HepG2 (cell line): Measurements from ENCODE around the gene SEMG1. TPM values are rescaled to one million over a fixed set of nuclear protein-coding genes. Genes with fewer than 3 reads are reported as not detected.

Experiments
- ATAC-seq: fragments of 200-7000 bp; cut with Tn5 transposase; 3 replicates; pipeline ENCODE4 v1.9.1; 2020; ENCODE audit warnings: mild to moderate bottlenecking, moderate library complexity
- BruUV-seq: library from RNA; stranded (reverse); fragments of 400-500 nt; replicated peaks from 2 replicates; lab custom pipeline; 2021; lab: Mats Ljungman, UMichigan
- CTCF ChIA-PET: fragments of 300-600 bp; formaldehyde crosslinking; extraction: SDS; loops from one replicate; lab custom pipeline; 2021; ENCODE audit warnings: low total read pairs, inconsistent platforms, low intra/inter-chr PET ratio; lab: Yijun Ruan, JAX
- POLR2A ChIA-PET: fragments of 350-600 bp; sonication (Branson Sonifier 250); formaldehyde crosslinking; loops from one replicate; lab custom pipeline; 2020; ENCODE audit warnings: antibody characterized with exemption, inconsistent platforms; lab: Yijun Ruan, JAX
- DNase-seq: peaks from one replicate; pipeline ENCODE4 v3.0.0-alpha.2; 2015; ENCODE audit warnings: low spot score
- FAIRE-seq: peaks from 3 replicates; lab custom pipeline; 2011; peaks lifted over from hg19 to GRCh38; lab: Jason Lieb, UNC
- H2AFZ ChIP-seq: one replicate; pipeline ENCODE4 v1.6.1; 2011; ENCODE audit warnings: low read length, inconsistent platforms
- H3K27ac ChIP-seq: fragments of 300-600 bp; 3 replicates; pipeline ENCODE4 v1.8.0; 2011; ENCODE audit warnings: mixed run types, mild to moderate bottlenecking, mixed read lengths, low read length, inconsistent platforms; ENCODE audit not compliant: insufficient read depth; ENCODE audit errors: extremely low read length
- H3K27me3 ChIP-seq, 2 experiments: fragments of 200-600 bp in 1 of 2; 2 replicates in 1 of 2; 3 replicates in 1 of 2; pipeline versions ENCODE4 v1.6.0 to v1.8.0; 2011; ENCODE audit warnings: low read length in 2 of 2, mild to moderate bottlenecking in 2 of 2, moderate library complexity in 2 of 2, inconsistent platforms in 1 of 2; ENCODE audit not compliant: insufficient read depth in 2 of 2, control insufficient read depth in 1 of 2
- H3K36me3 ChIP-seq, 2 experiments: fragments of 200-600 bp in 1 of 2; replicated peaks in 1 of 2; 2 replicates in 1 of 2; 3 replicates in 1 of 2; pipeline versions ENCODE4 v1.5.1 to v1.8.0; 2011; ENCODE audit warnings: low read length in 2 of 2, inconsistent platforms in 1 of 2; ENCODE audit not compliant: insufficient read depth in 2 of 2, control insufficient read depth in 1 of 2
- H3K4me1 ChIP-seq: 2 replicates; pipeline ENCODE4 v1.5.1; 2012; ENCODE audit warnings: low read length, inconsistent platforms; ENCODE audit not compliant: insufficient read depth
- H3K4me2 ChIP-seq: 2 replicates; pipeline ENCODE4 v1.6.0; 2011; ENCODE audit warnings: low read depth, low read length, inconsistent platforms
- H3K4me3 ChIP-seq, 3 experiments: fragments of 200-600 bp in 1 of 3; sonication (generic), shearing (Covaris generic) in 1 of 3; replicated peaks in 1 of 3; 2 replicates each; pipeline ENCODE4 v1.5.1; 2011 to 2016; ENCODE audit warnings: low read length in 3 of 3, inconsistent platforms in 2 of 3, low read depth in 2 of 3, mild to moderate bottlenecking in 2 of 3, control low read depth in 1 of 3, mixed read lengths in 1 of 3; ENCODE audit not compliant: insufficient read depth in 1 of 3
- H3K79me2 ChIP-seq: one replicate; pipeline ENCODE4 v1.6.1; 2011; ENCODE audit warnings: low read length, inconsistent platforms; ENCODE audit not compliant: insufficient read depth
- H3K9ac ChIP-seq: 2 replicates; pipeline ENCODE4 v1.6.0; 2011; ENCODE audit warnings: mild to moderate bottlenecking, low read depth, low read length, inconsistent platforms; ENCODE audit not compliant: insufficient read depth
- H3K9me3 ChIP-seq: 2 replicates; pipeline ENCODE4 v1.5.1; 2012; ENCODE audit warnings: mild to moderate bottlenecking, low read length
- H4K20me1 ChIP-seq: 2 replicates; pipeline ENCODE4 v1.6.0; 2011; ENCODE audit warnings: inconsistent platforms, mild to moderate bottlenecking, low read length, moderate library complexity; ENCODE audit not compliant: insufficient read depth
- GABPB1 ChIP-seq: IDR thresholded peaks from 2 replicates; pipeline ENCODE4 v1.6.1; 2016; ENCODE audit warnings: mild to moderate bottlenecking, missing genetic modification reagents, moderate library complexity, missing compliant biosample characterization
- NR2F6 ChIP-seq, 2 experiments: IDR thresholded peaks; 2 replicates each; pipeline ENCODE4 v1.6.1; 2016; ENCODE audit warnings: antibody characterized with exemption in 1 of 2, mild to moderate bottlenecking in 1 of 2
- U2AF1 ChIP-seq: fragments of 200-400 bp; formaldehyde crosslinking; optimal IDR thresholded peaks from 2 replicates; pipeline ENCODE3; 2017; ENCODE audit warnings: mild to moderate bottlenecking, low read depth, low read length
- WGBS: methylation state at CpG from one replicate; pipeline ENCODE4 v1.1.6; 2017; ENCODE audit warnings: low lambda C conversion rate; 5-methylcytosine and 5-hydroxymethylcytosine counted together
- in situ Hi-C: cut with HindIII; loops from 2 replicates; pipeline ENCODE4 v1.10.0; 2017; ENCODE audit warnings: low pct_unique_long_range_greater_than_20kb; ENCODE audit not compliant: extremely low pct_ligation_motif_present
- intact Hi-C: fragments of 100-400 bp; cut with micrococcal nuclease; formaldehyde crosslinking; loops from one replicate; pipeline ENCODE4 v1.10.0; 2022; ENCODE audit not compliant: unreplicated experiment
- polyA plus RNA-seq, 8 experiments: library from polyadenylated mRNA; depleted of rRNA in 3 of 8; stranded (reverse) in 7 of 8; unstranded in 1 of 8; fragments of >200 nt; fragmentation: Illumina TruSeq in 4 of 8; extraction: Trizol in 4 of 8; gene quantifications; 2 replicates each; pipeline versions ENCODE4 v1.2.1 to v1.2.3, GENCODE V29; 2011 to 2016; ENCODE audit warnings: low read depth in 4 of 8, missing spikeins in 1 of 8, mixed read lengths in 1 of 8; ENCODE audit not compliant: insufficient read depth in 1 of 8
- total RNA-seq, 5 experiments: library from RNA; depleted of rRNA; stranded (reverse); fragments of >200 nt; fragmentation: Illumina TruSeq; extraction: Trizol; gene quantifications; 2 replicates each; pipeline ENCODE4 v1.2.3, GENCODE V29; 2016; ENCODE audit warnings: low read depth in 1 of 5
- TF ChIP-seq, protein P1 (sequence below), 2 experiments: IDR thresholded peaks; 2 replicates each; pipeline ENCODE4 v1.6.1; 2011 to 2012; ENCODE audit warnings: low read length in 2 of 2, borderline replicate concordance in 1 of 2, low read depth in 1 of 2, mild to moderate bottlenecking in 1 of 2, moderate library complexity in 1 of 2
- TF ChIP-seq, protein P2 (sequence below): sonication (generic); formaldehyde crosslinking; IDR thresholded peaks from 2 replicates; pipeline ENCODE4 v1.8.0; 2022; ENCODE audit warnings: mild to moderate bottlenecking, missing genetic modification reagents, borderline replicate concordance
- TF ChIP-seq, protein P3 (sequence below): sonication (generic); formaldehyde crosslinking; IDR thresholded peaks from 2 replicates; pipeline ENCODE4 v1.4.0; 2020; ENCODE audit warnings: mild to moderate bottlenecking, missing genetic modification reagents
- TF ChIP-seq, protein P4 (sequence below): sonication (generic); formaldehyde crosslinking; IDR thresholded peaks from 2 replicates; pipeline ENCODE4 v1.8.1; 2023; ENCODE audit warnings: mild to moderate bottlenecking, inconsistent platforms, moderate library complexity, missing genetic modification reagents, borderline replicate concordance

Gene SEMG1
- total and polyA plus RNA-seq, 2 of the 13 experiments (the other 11 are each of a cell fraction or from before 2014, with no cell fraction given), result not detected

DNA sequence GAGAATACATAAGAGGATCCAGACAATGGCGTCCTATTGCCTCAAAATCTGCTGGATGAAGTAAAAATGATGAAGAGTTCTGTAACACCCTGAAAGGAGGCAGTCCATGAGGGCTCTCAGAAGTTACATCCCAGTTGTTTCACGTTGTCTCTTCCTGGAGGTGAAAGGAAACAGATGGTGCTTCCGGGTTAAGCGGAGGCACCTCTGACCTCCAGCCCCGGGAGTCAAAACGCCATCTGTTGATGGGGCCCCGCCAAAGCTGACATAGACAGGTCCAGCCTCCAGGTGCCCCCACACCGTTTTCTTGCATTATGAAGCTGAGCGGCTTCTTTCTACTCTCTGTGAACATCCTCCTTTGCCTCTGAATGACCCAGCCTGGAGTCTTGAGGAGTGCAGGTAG is 23.8 kb downstream of the SEMG1 start (continued):
- TF ChIP-seq GABPB1 (CRISPR knock-in tag), result peak; percentile 43; the same call in 1 of the 2 replicates
- TF ChIP-seq, protein P1, sequence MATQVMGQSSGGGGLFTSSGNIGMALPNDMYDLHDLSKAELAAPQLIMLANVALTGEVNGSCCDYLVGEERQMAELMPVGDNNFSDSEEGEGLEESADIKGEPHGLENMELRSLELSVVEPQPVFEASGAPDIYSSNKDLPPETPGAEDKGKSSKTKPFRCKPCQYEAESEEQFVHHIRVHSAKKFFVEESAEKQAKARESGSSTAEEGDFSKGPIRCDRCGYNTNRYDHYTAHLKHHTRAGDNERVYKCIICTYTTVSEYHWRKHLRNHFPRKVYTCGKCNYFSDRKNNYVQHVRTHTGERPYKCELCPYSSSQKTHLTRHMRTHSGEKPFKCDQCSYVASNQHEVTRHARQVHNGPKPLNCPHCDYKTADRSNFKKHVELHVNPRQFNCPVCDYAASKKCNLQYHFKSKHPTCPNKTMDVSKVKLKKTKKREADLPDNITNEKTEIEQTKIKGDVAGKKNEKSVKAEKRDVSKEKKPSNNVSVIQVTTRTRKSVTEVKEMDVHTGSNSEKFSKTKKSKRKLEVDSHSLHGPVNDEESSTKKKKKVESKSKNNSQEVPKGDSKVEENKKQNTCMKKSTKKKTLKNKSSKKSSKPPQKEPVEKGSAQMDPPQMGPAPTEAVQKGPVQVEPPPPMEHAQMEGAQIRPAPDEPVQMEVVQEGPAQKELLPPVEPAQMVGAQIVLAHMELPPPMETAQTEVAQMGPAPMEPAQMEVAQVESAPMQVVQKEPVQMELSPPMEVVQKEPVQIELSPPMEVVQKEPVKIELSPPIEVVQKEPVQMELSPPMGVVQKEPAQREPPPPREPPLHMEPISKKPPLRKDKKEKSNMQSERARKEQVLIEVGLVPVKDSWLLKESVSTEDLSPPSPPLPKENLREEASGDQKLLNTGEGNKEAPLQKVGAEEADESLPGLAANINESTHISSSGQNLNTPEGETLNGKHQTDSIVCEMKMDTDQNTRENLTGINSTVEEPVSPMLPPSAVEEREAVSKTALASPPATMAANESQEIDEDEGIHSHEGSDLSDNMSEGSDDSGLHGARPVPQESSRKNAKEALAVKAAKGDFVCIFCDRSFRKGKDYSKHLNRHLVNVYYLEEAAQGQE (IDR thresholded peaks at IDR 0.05; ENCODE audit: borderline replicate concordance in 1 of 2, low read depth in 1 of 2, low read length in 2 of 2), result no peak
- TF ChIP-seq U2AF1, result no peak
- peak; percentile 37; the same call in 1 of the 2 replicates for TF ChIP-seq NR2F6 (IDR thresholded peaks at IDR 0.05)
- TF ChIP-seq NR2F6 (CRISPR knock-in tag; IDR thresholded peaks at IDR 0.05), result no peak
- TF ChIP-seq, protein P2, sequence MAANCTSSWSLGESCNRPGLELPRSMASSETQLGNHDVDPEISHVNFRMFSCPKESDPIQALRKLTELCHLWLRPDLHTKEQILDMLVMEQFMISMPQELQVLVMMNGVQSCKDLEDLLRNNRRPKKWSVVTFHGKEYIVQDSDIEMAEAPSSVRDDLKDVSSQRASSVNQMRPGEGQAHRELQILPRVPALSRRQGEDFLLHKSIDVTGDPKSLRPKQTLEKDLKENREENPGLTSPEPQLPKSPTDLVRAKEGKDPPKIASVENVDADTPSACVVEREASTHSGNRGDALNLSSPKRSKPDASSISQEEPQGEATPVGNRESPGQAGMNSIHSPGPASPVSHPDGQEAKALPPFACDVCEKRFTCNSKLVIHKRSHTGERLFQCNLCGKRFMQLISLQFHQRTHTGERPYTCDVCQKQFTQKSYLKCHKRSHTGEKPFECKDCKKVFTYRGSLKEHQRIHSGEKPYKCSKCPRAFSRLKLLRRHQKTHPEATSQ (CRISPR knock-in tag), result no peak

DNA sequence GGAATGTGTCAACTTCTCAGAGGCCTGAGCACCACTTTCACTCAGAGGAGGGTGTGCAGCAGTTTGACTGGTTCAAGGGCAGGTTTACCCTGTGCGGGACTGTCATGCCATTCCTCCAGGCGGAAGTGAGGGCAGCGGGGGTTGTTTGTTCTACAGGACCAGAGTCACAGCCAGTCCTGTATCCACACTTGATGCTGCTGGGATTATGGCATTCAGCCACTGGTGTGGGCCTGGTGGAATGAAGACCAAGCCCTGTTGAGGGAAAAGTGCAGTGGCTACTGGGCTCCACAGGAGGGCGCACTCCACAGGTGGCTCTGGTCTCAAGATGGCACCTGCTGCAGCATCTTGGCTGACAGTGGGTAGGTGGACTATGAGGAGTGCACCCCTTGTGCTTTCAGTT is 29.2 kb downstream of the SEMG1 start:
- Histone ChIP-seq H3K4me1 (no peaks in the 10 kb centered on the region), H2AFZ (no peak overlapping the region), H3K79me2 (no peaks in the 10 kb centered on the region), H3K9ac (no peak overlapping the region), H3K4me2 (no peak overlapping the region), H3K27me3 (peaks cover 0 to 4% of the 10 kb centered on the region in 2 experiments; a peak in 1 of 5 replicates), H4K20me1 (no peaks in the 10 kb centered on the region), H3K4me3 (no peak overlapping the region), H3K27ac (no peak overlapping the region), H3K36me3 (no peaks in the 10 kb centered on the region), H3K9me3 (no peaks in the 10 kb centered on the region)
- intact Hi-C loops (loop anchor here (1.0 kb wide), 1 partner anchor 55 kb away; no protein-coding TSS in a partner anchor), in situ Hi-C loops (no loop called here)
- DNase-seq, result no peak
- ChIA-PET POLR2A (no interaction called here), CTCF (no interaction called here)
- WGBS, result 11% methylated on average over 4 of the region's 4 CpGs
- FAIRE-seq, result no peak
- peak; percentile 50; the same call in 2 of the 3 replicates for ATAC-seq
- BruUV-seq, result no TSS peak
- TF ChIP-seq, protein P3, sequence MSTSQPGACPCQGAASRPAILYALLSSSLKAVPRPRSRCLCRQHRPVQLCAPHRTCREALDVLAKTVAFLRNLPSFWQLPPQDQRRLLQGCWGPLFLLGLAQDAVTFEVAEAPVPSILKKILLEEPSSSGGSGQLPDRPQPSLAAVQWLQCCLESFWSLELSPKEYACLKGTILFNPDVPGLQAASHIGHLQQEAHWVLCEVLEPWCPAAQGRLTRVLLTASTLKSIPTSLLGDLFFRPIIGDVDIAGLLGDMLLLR, result 0 out of 2 replicates have a peak, but pooled peaks have one; percentile 23
- TF ChIP-seq, protein P4, sequence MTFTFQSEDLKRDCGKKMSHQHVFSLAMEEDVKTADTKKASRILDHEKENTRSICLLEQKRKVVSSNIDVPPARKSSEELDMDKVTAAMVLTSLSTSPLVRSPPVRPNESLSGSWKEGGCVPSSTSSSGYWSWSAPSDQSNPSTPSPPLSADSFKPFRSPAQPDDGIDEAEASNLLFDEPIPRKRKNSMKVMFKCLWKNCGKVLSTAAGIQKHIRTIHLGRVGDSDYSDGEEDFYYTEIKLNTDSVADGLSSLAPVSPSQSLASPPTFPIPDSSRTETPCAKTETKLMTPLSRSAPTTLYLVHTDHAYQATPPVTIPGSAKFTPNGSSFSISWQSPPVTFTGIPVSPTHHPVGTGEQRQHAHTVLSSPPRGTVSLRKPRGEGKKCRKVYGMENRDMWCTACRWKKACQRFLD, result no peak
